Spleen (tissue), 11 donors: Measurements from ENCODE around the gene PLEKHB2. TPM values are rescaled to one million over a fixed set of nuclear protein-coding genes. Genes with fewer than 3 reads are reported as not detected.
"Not testable (repeated sequence)": the region's sequence is repeated elsewhere in the genome, so short reads cannot be mapped to it uniquely, and the experiment has no call there.

Experiments used
- DNase-seq: peaks from one replicate; pipeline ENCODE4 v3.0.0-alpha.2; 2020
- H3K27ac ChIP-seq, 8 donors: fragments of 200-600 bp; sonication (generic) in 7 of 8; 1 replicate in 4 of 8; 2 replicates in 4 of 8; pipeline versions ENCODE4 v1.5.0 to v1.8.0; 2016 to 2021; ENCODE audit warnings: inconsistent platforms in 4 of 8, mild to moderate bottlenecking in 4 of 8, moderate library complexity in 1 of 8
- H3K27me3 ChIP-seq, 7 donors: fragments of 200-600 bp; sonication (generic) in 6 of 7; replicated peaks in 1 of 7; 1 replicate in 4 of 7; 2 replicates in 3 of 7; pipeline versions ENCODE4 v1.5.0 to v1.8.0; 2016 to 2021; ENCODE audit warnings: inconsistent platforms in 3 of 7, mild to moderate bottlenecking in 1 of 7
- H3K36me3 ChIP-seq, 6 donors: fragments of 200-600 bp; sonication (generic) in 5 of 6; 1 replicate in 4 of 6; 2 replicates in 2 of 6; pipeline versions ENCODE4 v1.5.0 to v1.8.0; 2016 to 2021; ENCODE audit warnings: inconsistent platforms in 2 of 6
- H3K4me1 ChIP-seq, 6 donors: fragments of 200-600 bp; sonication (generic) in 5 of 6; 1 replicate in 3 of 6; 2 replicates in 3 of 6; pipeline versions ENCODE4 v1.5.0 to v1.8.0; 2016 to 2021; ENCODE audit warnings: inconsistent platforms in 3 of 6
- H3K4me3 ChIP-seq, 8 donors: fragments of 200-600 bp; sonication (generic) in 7 of 8; 1 replicate in 4 of 8; 2 replicates in 4 of 8; pipeline versions ENCODE4 v1.5.0 to v1.8.0; 2016 to 2021; ENCODE audit warnings: inconsistent platforms in 4 of 8, mild to moderate bottlenecking in 4 of 8, moderate library complexity in 2 of 8
- H3K9me3 ChIP-seq, 8 donors: fragments of 200-600 bp; sonication (generic) in 7 of 8; 1 replicate in 4 of 8; 2 replicates in 4 of 8; pipeline versions ENCODE4 v1.5.0 to v1.8.0; 2016 to 2021; ENCODE audit warnings: inconsistent platforms in 4 of 8
- CTCF ChIP-seq, 11 experiments: fragments of 200-600 bp in 7 of 11; fragments of 450-650 bp in 4 of 11; sonication (generic) in 4 of 11; IDR thresholded peaks in 8 of 11; conservative IDR thresholded peaks in 3 of 11; 1 replicate in 7 of 11; 2 replicates in 4 of 11; pipeline versions ENCODE4 v1.4.0 to v1.8.0; 2016 to 2021; ENCODE audit warnings: antibody characterized with exemption in 11 of 11, inconsistent platforms in 4 of 11, mild to moderate bottlenecking in 1 of 11
- POLR2A ChIP-seq, 3 donors: fragments of 450-650 bp; IDR thresholded peaks; one replicate each; pipeline ENCODE4 v1.5.1; 2017; ENCODE audit warnings: antibody characterized with exemption in 3 of 3, mild to moderate bottlenecking in 1 of 3
- POLR2AphosphoS5 ChIP-seq, 3 donors: sonication (generic); formaldehyde crosslinking; IDR thresholded peaks; one replicate each; pipeline ENCODE4 v1.5.1; 2017; ENCODE audit warnings: antibody characterized with exemption in 3 of 3
- WGBS, 5 donors: extraction: QIAGEN DNeasy Blood & Tissue Kit in 3 of 5; methylation state at CpG; one replicate each; pipeline versions ENCODE4 v1.1.5 to v1.1.7; 2013 to 2018; 5-methylcytosine and 5-hydroxymethylcytosine counted together
- intact Hi-C: fragments of 100-400 bp; cut with DNase I; formaldehyde crosslinking; loops from one replicate; pipeline ENCODE4 v1.15.0; 2023; ENCODE audit warnings: low total_unique reads
- polyA plus RNA-seq, 3 donors: library from polyadenylated mRNA; stranded (reverse); fragments of 200-250 nt; gene quantifications; one replicate each; pipeline ENCODE4 v1.2.1, GENCODE V29; 2013
- total RNA-seq, 7 donors: library from RNA; depleted of rRNA in 3 of 7; stranded (reverse); fragments of >200 nt in 3 of 7; fragmentation: NEBNext Ultra II Directional in 4 of 7; extraction: Animal tissue kit (Norgen Biotek cat#: 25700) in 4 of 7; gene quantifications; one replicate each; pipeline versions ENCODE4 v1.1.0 to v1.2.1, GENCODE V29; 2016 to 2021
- donor health status: healthy with polysubstance abuse.
- donor health status: DM: no; HTN: no; CAD: no; lungs with moderate emphysema.
- donor health status: DM: no; HTN: no; CAD: no.
- donor health status: Bipolar disorder and iron deficiency.
- donor health status: healthy.
- donor health status: DM: no; HTN: no; CAD: no.
- donor health status: DM: yes; HTN: yes; CAD: no.

PLEKHB2 gene
- total and polyA plus RNA-seq, 10 donors = 17.2 to 95.4 (median 68.6) TPM

GRCh38 chr2:131113566-131114227, 8.6 kb downstream of the PLEKHB2 start:
- DNase-seq = no peak
- Histone ChIP-seq H3K36me3 (peaks cover 0 to 70% (median 5%) of the 10 kb centered on the region in 6 donors), H3K27me3 (no peaks in the 10 kb centered on the region), H3K4me1 (peaks cover 0 to 74% (median 37%) of the 10 kb centered on the region in 6 donors), H3K27ac (peak overlapping the region in 1 of 8 donors; percentile 46), H3K4me3 (no peak overlapping the region), H3K9me3 (peaks cover 0 to 13% (median 6%) of the 10 kb centered on the region in 8 donors)
- WGBS, 5 donors = 95 to 97% (median 96%) methylated on average over 7 of the region's 7 CpGs
- TF ChIP-seq POLR2AphosphoS5 (IDR thresholded peaks at IDR 0.05) (no peak), CTCF (IDR thresholded peaks at IDR 0.05 in 8 of 11, conservative IDR thresholded peaks at IDR 0.05 in 3 of 11) (no peak), POLR2A (IDR thresholded peaks at IDR 0.05) (no peak)
- intact Hi-C loops = no loop called here

GRCh38 chr2:131114950-131115349, 9.8 kb downstream of the PLEKHB2 start:
- 93 to 98% (median 96%) methylated on average over 3 of the region's 3 CpGs for WGBS, 5 donors
- peaks cover 0 to 60% (median 5%) of the 10 kb centered on the region in 6 donors for H3K36me3 ChIP-seq
- peak overlapping the region in 1 of 8 donors; percentile 46 for H3K27ac ChIP-seq
- peaks cover 0 to 13% (median 6%) of the 10 kb centered on the region in 8 donors for H3K9me3 ChIP-seq
- peaks cover 0 to 70% (median 34%) of the 10 kb centered on the region in 6 donors for H3K4me1 ChIP-seq
- H3K27me3 ChIP-seq, DNase-seq, intact Hi-C loops, H3K4me3 ChIP-seq: not testable (repeated sequence)

- Histone ChIP-seq H3K9me3 (peaks cover 0 to 13% (median 6%) of the 10 kb centered on the region in 8 donors), H3K27me3 (no peaks in the 10 kb centered on the region), H3K4me3 (no peak overlapping the region), H3K36me3 (peaks cover 0 to 58% (median 6%) of the 10 kb centered on the region in 6 donors), H3K4me1 (peaks cover 0 to 65% (median 32%) of the 10 kb centered on the region in 6 donors), H3K27ac (no peak overlapping the region)
- no peak for DNase-seq
- intact Hi-C loops = no loop called here
- TF ChIP-seq POLR2A (IDR thresholded peaks at IDR 0.05) = no peak
- TF ChIP-seq CTCF (IDR thresholded peaks at IDR 0.05 in 8 of 11, conservative IDR thresholded peaks at IDR 0.05 in 3 of 11) = no peak
- no peak for TF ChIP-seq POLR2AphosphoS5 (IDR thresholded peaks at IDR 0.05)
Observed at GRCh38 chr2:131115752-131116151, 10.6 kb downstream of the PLEKHB2 start.

GRCh38 chr2:131120815-131121317, 15.7 kb downstream of the PLEKHB2 start:
- H3K4me1 ChIP-seq = peaks cover 0 to 28% (median 4%) of the 10 kb centered on the region in 6 donors
- peaks cover 0 to 3% (median 0%) of the 10 kb centered on the region in 8 donors for H3K9me3 ChIP-seq
- H3K27me3 ChIP-seq = no peaks in the 10 kb centered on the region
- H3K4me3 ChIP-seq = no peak overlapping the region
- no peak for DNase-seq
- intact Hi-C loops = no loop called here
- H3K36me3 ChIP-seq = peaks cover 0 to 77% (median 26%) of the 10 kb centered on the region in 6 donors
- whole genome bisulfite sequencing, 5 donors = 77 to 86% (median 81%) methylated on average over 12 of the region's 12 CpGs
- H3K27ac ChIP-seq = peak overlapping the region in 3 of 8 donors; percentile 11 to 28 (median 20)
- TF ChIP-seq POLR2A (IDR thresholded peaks at IDR 0.05) = no peak
- no peak for TF ChIP-seq POLR2AphosphoS5 (IDR thresholded peaks at IDR 0.05)
- TF ChIP-seq CTCF (IDR thresholded peaks at IDR 0.05 in 8 of 11, conservative IDR thresholded peaks at IDR 0.05 in 3 of 11) = no peak
